H1 (cell line): Measurements from ENCODE around the gene SLC25A34. TPM values are rescaled to one million over a fixed set of nuclear protein-coding genes. Genes with fewer than 3 reads are reported as not detected.

ENCODE experiments used
- CTCF ChIA-PET: fragments of 300-600 bp; sonication (Branson Sonifier 250); formaldehyde crosslinking; loops from one replicate; lab custom pipeline; 2021; ENCODE audit not compliant: partially characterized antibody; lab: Charles Lee
- POLR2A ChIA-PET: fragments of 300-600 bp; sonication (Branson Sonifier 250); formaldehyde crosslinking; loops from one replicate; lab custom pipeline; 2021; ENCODE audit warnings: inconsistent platforms; ENCODE audit not compliant: partially characterized antibody; lab: Charles Lee
- DNase-seq, 2 experiments: peaks; one replicate each; pipeline versions ENCODE4 v3.0.0 to v3.0.0-alpha.2; 2010 to 2022; ENCODE audit warnings: low spot score in 2 of 2, low read depth in 1 of 2, mixed read lengths in 1 of 2
- FAIRE-seq: peaks from 2 replicates; lab custom pipeline; 2011; peaks lifted over from hg19 to GRCh38; lab: Jason Lieb, UNC
- H2AFZ ChIP-seq: 2 replicates; pipeline ENCODE4 v1.8.1; 2012; ENCODE audit warnings: low read length, inconsistent platforms
- H2AK5ac ChIP-seq: 2 replicates; pipeline ENCODE4 v1.6.1; 2013; ENCODE audit warnings: low read depth, low read length
- H2BK120ac ChIP-seq: replicated peaks from 2 replicates; pipeline ENCODE3; 2013; ENCODE audit warnings: low read depth, low read length, inconsistent platforms
- H2BK12ac ChIP-seq: 2 replicates; pipeline ENCODE4 v1.6.1; 2013; ENCODE audit warnings: low read depth, low read length
- H2BK15ac ChIP-seq: 2 replicates; pipeline ENCODE4 v1.6.1; 2013; ENCODE audit warnings: low read length
- H2BK20ac ChIP-seq: 2 replicates; pipeline ENCODE4 v1.6.1; 2013; ENCODE audit warnings: low read length
- H2BK5ac ChIP-seq: 2 replicates; pipeline ENCODE4 v1.6.1; 2013; ENCODE audit warnings: low read depth, low read length
- H3K14ac ChIP-seq: 2 replicates; pipeline ENCODE4 v1.6.1; 2013; ENCODE audit warnings: inconsistent platforms; ENCODE audit not compliant: insufficient read length
- H3K18ac ChIP-seq: 2 replicates; pipeline ENCODE4 v1.6.1; 2013; ENCODE audit warnings: low read length; ENCODE audit errors: extremely low read depth
- H3K23ac ChIP-seq: 2 replicates; pipeline ENCODE4 v1.6.1; 2013; ENCODE audit warnings: inconsistent platforms; ENCODE audit not compliant: insufficient read length
- H3K23me2 ChIP-seq: 2 replicates; pipeline ENCODE4 v1.6.1; 2013; ENCODE audit warnings: low read depth, low read length
- H3K27ac ChIP-seq: 2 replicates; pipeline ENCODE4 v1.6.1; 2011; ENCODE audit warnings: low read depth, low read length, inconsistent platforms
- H3K27me3 ChIP-seq, 4 experiments: replicated peaks in 1 of 4; 1 replicate in 1 of 4; 2 replicates in 3 of 4; pipeline versions ENCODE4 v1.6.1 to v1.8.1; 2011 to 2013; ENCODE audit warnings: low read length in 3 of 4, mild to moderate bottlenecking in 3 of 4, inconsistent platforms in 2 of 4, mixed read lengths in 2 of 4, moderate library complexity in 1 of 4; ENCODE audit not compliant: control insufficient read depth in 3 of 4, insufficient read depth in 3 of 4; ENCODE audit errors: extremely low read depth in 1 of 4
- H3K36me3 ChIP-seq, 4 experiments: 2 replicates each; pipeline versions ENCODE4 v1.6.1 to v1.8.1; 2011 to 2013; ENCODE audit warnings: mild to moderate bottlenecking in 4 of 4, low read length in 3 of 4, moderate library complexity in 2 of 4, control low read depth in 1 of 4, inconsistent platforms in 1 of 4; ENCODE audit not compliant: insufficient read depth in 4 of 4, control insufficient read depth in 2 of 4
- H3K4ac ChIP-seq: replicated peaks from 2 replicates; pipeline ENCODE3; 2013; ENCODE audit warnings: low read length, low read depth, mixed read lengths, inconsistent platforms; ENCODE audit not compliant: insufficient read length
- H3K4me1 ChIP-seq, 4 experiments: replicated peaks in 1 of 4; 1 replicate in 1 of 4; 2 replicates in 3 of 4; pipeline versions ENCODE4 v1.6.1 to v1.8.1; 2011 to 2013; ENCODE audit warnings: low read length in 3 of 4, inconsistent platforms in 2 of 4, mixed read lengths in 1 of 4; ENCODE audit not compliant: insufficient read depth in 4 of 4, control insufficient read depth in 3 of 4
- H3K4me2 ChIP-seq, 2 experiments: 2 replicates each; pipeline versions ENCODE4 v1.6.1 to v1.8.1; 2011 to 2013; ENCODE audit warnings: low read depth in 2 of 2, low read length in 2 of 2, control low read depth in 1 of 2, inconsistent platforms in 1 of 2, mild to moderate bottlenecking in 1 of 2; ENCODE audit not compliant: insufficient read depth in 1 of 2
- H3K4me3 ChIP-seq, 4 experiments: fragments of 200-600, 300-600 bp in 1 of 4; sonication (generic), shearing (Covaris generic), sonication (Bioruptor Twin) in 1 of 4; 2 replicates each; pipeline versions ENCODE4 v1.5.1 to v1.8.1; 2011 to 2016; ENCODE audit warnings: low read length in 4 of 4, low read depth in 3 of 4, control low read depth in 2 of 4, inconsistent platforms in 2 of 4, mild to moderate bottlenecking in 2 of 4, mixed read lengths in 1 of 4, moderate library complexity in 1 of 4; ENCODE audit not compliant: insufficient read depth in 2 of 4; ENCODE audit errors: extremely low read depth in 1 of 4
- H3K56ac ChIP-seq: replicated peaks from 2 replicates; pipeline ENCODE3; 2013; ENCODE audit warnings: low read depth, mild to moderate bottlenecking, mixed read lengths, low read length, inconsistent platforms; ENCODE audit not compliant: insufficient read length
- H3K79me1 ChIP-seq: 2 replicates; pipeline ENCODE4 v1.6.1; 2013; ENCODE audit warnings: low read depth, low read length, control low read depth
- H3K79me2 ChIP-seq, 2 experiments: 2 replicates each; pipeline versions ENCODE4 v1.6.1 to v1.8.1; 2012 to 2013; ENCODE audit warnings: low read length in 2 of 2, mild to moderate bottlenecking in 2 of 2, inconsistent platforms in 1 of 2; ENCODE audit not compliant: insufficient read depth in 2 of 2, control insufficient read depth in 1 of 2
- H3K9ac ChIP-seq, 4 experiments: replicated peaks in 1 of 4; 1 replicate in 1 of 4; 2 replicates in 3 of 4; pipeline versions ENCODE4 v1.6.1 to v1.8.1; 2011 to 2013; ENCODE audit warnings: low read depth in 3 of 4, low read length in 3 of 4, control low read depth in 2 of 4, mild to moderate bottlenecking in 2 of 4, moderate library complexity in 2 of 4, inconsistent platforms in 1 of 4; ENCODE audit errors: extremely low read depth in 1 of 4
- H3K9me3 ChIP-seq, 2 experiments: 2 replicates each; pipeline versions ENCODE4 v1.6.1 to v1.8.1; 2012 to 2013; ENCODE audit warnings: mild to moderate bottlenecking in 2 of 2, moderate library complexity in 2 of 2, control low read depth in 1 of 2, inconsistent platforms in 1 of 2, low read depth in 1 of 2, low read length in 1 of 2, mixed read lengths in 1 of 2; ENCODE audit not compliant: insufficient read depth in 2 of 2
- H4K20me1 ChIP-seq, 2 experiments: replicated peaks in 1 of 2; 2 replicates each; pipeline versions ENCODE3 to v1.8.1; 2011 to 2013; ENCODE audit warnings: inconsistent platforms in 2 of 2, low read length in 2 of 2, mild to moderate bottlenecking in 1 of 2; ENCODE audit not compliant: insufficient read depth in 2 of 2, control insufficient read depth in 1 of 2
- H4K5ac ChIP-seq: 2 replicates; pipeline ENCODE4 v1.6.1; 2013; ENCODE audit warnings: low read length, low read depth, mixed read lengths, inconsistent platforms; ENCODE audit not compliant: insufficient read length
- H4K8ac ChIP-seq: 2 replicates; pipeline ENCODE4 v1.8.0; 2013; ENCODE audit warnings: mild to moderate bottlenecking, moderate library complexity, low read length, inconsistent platforms; ENCODE audit not compliant: insufficient read depth; ENCODE audit errors: extremely low read depth
- H4K91ac ChIP-seq: replicated peaks from 2 replicates; pipeline ENCODE3; 2013; ENCODE audit warnings: low read length, mixed read lengths, inconsistent platforms; ENCODE audit not compliant: insufficient read length
- CHD1 ChIP-seq: IDR thresholded peaks from 2 replicates; pipeline ENCODE4 v1.6.1; 2012; ENCODE audit warnings: low read depth, low read length, improper control_type of control experiment
- CTCF ChIP-seq, 3 experiments: IDR thresholded peaks; 1 replicate in 2 of 3; 2 replicates in 1 of 3; pipeline versions ENCODE4 v1.5.1 to v1.6.1; 2011; ENCODE audit warnings: low read length in 3 of 3, mild to moderate bottlenecking in 3 of 3, inconsistent platforms in 2 of 3, low read depth in 1 of 3, moderate library complexity in 1 of 3; ENCODE audit not compliant: insufficient read depth in 1 of 3; ENCODE audit errors: control extremely low read depth in 1 of 3
- KDM5A ChIP-seq: fragments of 200-600 bp; IDR thresholded peaks from 2 replicates; pipeline ENCODE4 v1.7.1; 2012; ENCODE audit warnings: mild to moderate bottlenecking, low read length, inconsistent platforms, mixed read lengths
- NANOG ChIP-seq: IDR thresholded peaks from 2 replicates; pipeline ENCODE4 v1.6.1; 2011; ENCODE audit warnings: low read length, low read depth, mild to moderate bottlenecking, inconsistent platforms; ENCODE audit not compliant: insufficient read depth, poor library complexity, severe bottlenecking
- PHF8 ChIP-seq: fragments of 200-600 bp; sonication (generic); conservative IDR thresholded peaks from 2 replicates; pipeline ENCODE4 v1.7.1; 2012; ENCODE audit warnings: low read depth, mild to moderate bottlenecking, inconsistent platforms, low read length, moderate library complexity
- SIX5 ChIP-seq: IDR thresholded peaks from 2 replicates; pipeline ENCODE4 v1.6.1; 2011; ENCODE audit warnings: mild to moderate bottlenecking, low read depth, low read length
- SP1 ChIP-seq: IDR thresholded peaks from 2 replicates; pipeline ENCODE4 v1.6.1; 2011; ENCODE audit warnings: low read depth, low read length
- TAF7 ChIP-seq: optimal IDR thresholded peaks from 2 replicates; pipeline ENCODE3; 2011; ENCODE audit warnings: low read depth, mild to moderate bottlenecking, inconsistent platforms, low read length, moderate library complexity, borderline replicate concordance
- USF2 ChIP-seq: IDR thresholded peaks from 2 replicates; pipeline ENCODE4 v1.6.1; 2011; ENCODE audit warnings: low read length, improper control_type of control experiment
- WGBS, 2 experiments: shearing (Covaris generic) in 1 of 2; methylation state at CpG; one replicate each; pipeline versions ENCODE4 v1.1.6 to v1.1.7; 2013 to 2015; ENCODE audit warnings: low lambda C conversion rate in 2 of 2, mixed read lengths in 2 of 2, inconsistent platforms in 1 of 2, low coverage in 1 of 2, missing lambda C conversion rate in 1 of 2; ENCODE audit not compliant: insufficient replicate concordance in 2 of 2, insufficient coverage in 1 of 2, insufficient read length in 1 of 2; ENCODE audit errors: extremely low coverage in 1 of 2, missing lambda C conversion rate in 1 of 2; 5-methylcytosine and 5-hydroxymethylcytosine counted together
- polyA plus RNA-seq, 7 experiments: library from polyadenylated mRNA; depleted of rRNA in 3 of 7; stranded (reverse) in 5 of 7; unstranded in 2 of 7; fragments of >200 nt in 5 of 7; fragments of 200-250 nt in 2 of 7; gene quantifications; 1 replicate in 5 of 7; 2 replicates in 1 of 7; 4 replicates in 1 of 7; pipeline versions ENCODE4 v1.2.1 to v1.2.3, GENCODE V29; 2011 to 2013; ENCODE audit warnings: missing spikeins in 2 of 7, mixed read lengths in 2 of 7
- total RNA-seq: library from RNA; stranded (reverse); fragmentation: NEBNext Ultra II Directional; extraction: Animal tissue kit (Norgen Biotek cat#: 25700); gene quantifications from 2 replicates; pipeline ENCODE4 v1.2.1, GENCODE V29; 2021

Gene SLC25A34
- total and polyA plus RNA-seq, 2 of the 8 experiments (the other 6 are each of a cell fraction or from before 2014, with no cell fraction given), result 0.48 to 0.62 TPM

- H3K56ac ChIP-seq, result no peak overlapping the region
- no peak overlapping the region for H2BK12ac ChIP-seq
- no peaks in the 10 kb centered on the region for H3K4me1 ChIP-seq
- FAIRE-seq (no peak), DNase-seq (no peak)
- ChIA-PET POLR2A (interaction anchor here (0.9 to 5.3 kb wide), 3 partner anchors 11 to 13 kb away, joined by 3 to 37 read pairs (median 8); no protein-coding TSS in a partner anchor), CTCF (interaction anchor here (0.6 to 1.7 kb wide), 7 partner anchors 9 to 1736 kb away, joined by 3 to 5 read pairs (median 3); no protein-coding TSS in a partner anchor)
- no peaks in the 10 kb centered on the region for H3K27me3 ChIP-seq
- H2AK5ac ChIP-seq, result no peak overlapping the region
- no peak overlapping the region for H4K8ac ChIP-seq
- H2BK5ac ChIP-seq, result no peak overlapping the region
- H2AFZ ChIP-seq, result no peak overlapping the region
- H3K4ac ChIP-seq, result no peak overlapping the region
- H3K23ac ChIP-seq, result no peak overlapping the region
- no peaks in the 10 kb centered on the region for H3K23me2 ChIP-seq
- no peak overlapping the region for H2BK120ac ChIP-seq
- peaks cover 2 to 5% of the 10 kb centered on the region in 2 experiments for H4K20me1 ChIP-seq
- H3K4me2 ChIP-seq, result no peak overlapping the region
- H4K91ac ChIP-seq, result no peak overlapping the region
- no peaks in the 10 kb centered on the region for H3K9me3 ChIP-seq
- H3K4me3 ChIP-seq, result no peak overlapping the region
- no peak overlapping the region for H3K14ac ChIP-seq
- no peak overlapping the region for H3K18ac ChIP-seq
- H3K27ac ChIP-seq, result no peak overlapping the region
- H3K9ac ChIP-seq, result no peak overlapping the region
- no peak overlapping the region for H4K5ac ChIP-seq
- H2BK15ac ChIP-seq, result no peak overlapping the region
- H3K79me2 ChIP-seq, result no peaks in the 10 kb centered on the region
- WGBS, 2 experiments, result 96% methylated on average over 14 of the region's 14 CpGs; no CpG with 5 or more reads in 1 of the 2 experiments
- H2BK20ac ChIP-seq, result no peak overlapping the region
- H3K36me3 ChIP-seq, result peaks cover 28 to 84% (median 55%) of the 10 kb centered on the region in 4 experiments
- 0 out of 2 replicates have a peak, but pooled peaks cover 3% of the 10 kb centered on the region for H3K79me1 ChIP-seq
- TF ChIP-seq KDM5A, result no peak
- no peak for TF ChIP-seq CHD1
- TF ChIP-seq TAF7, result no peak
- TF ChIP-seq SP1, result no peak
- no peak for TF ChIP-seq CTCF (IDR thresholded peaks at IDR 0.05; ENCODE audit: control extremely low read depth in 1 of 3, insufficient read depth in 1 of 3, low read depth in 1 of 3, low read length in 3 of 3)
- TF ChIP-seq NANOG, result no peak
- TF ChIP-seq PHF8, result no peak
- TF ChIP-seq SIX5, result no peak
- TF ChIP-seq USF2, result no peak
Observed at GRCh38 chr1:15770313-15770962, 34.4 kb downstream of the SLC25A34 start.
